Keratinocyte (primary cell): ENCODE data around the gene TAF1A.

Experiments
- EZH2 ChIP-seq: IDR thresholded peaks from one replicate; pipeline ENCODE4 v1.6.1; 2012; ENCODE audit warnings: inconsistent platforms, mild to moderate bottlenecking, low read length, moderate library complexity
- TF ChIP-seq, protein P1 (sequence below), 3 experiments: IDR thresholded peaks in 1 of 3; conservative IDR thresholded peaks in 1 of 3; optimal IDR thresholded peaks in 1 of 3; 2 replicates in 2 of 3; 3 replicates in 1 of 3; pipeline versions ENCODE3 to v1.5.1; 2011; ENCODE audit warnings: low read length in 3 of 3, mild to moderate bottlenecking in 3 of 3, moderate library complexity in 2 of 3, control low read depth in 1 of 3, inconsistent platforms in 1 of 3; ENCODE audit not compliant: insufficient read depth in 2 of 3; ENCODE audit errors: extremely low read depth in 1 of 3

DNA sequence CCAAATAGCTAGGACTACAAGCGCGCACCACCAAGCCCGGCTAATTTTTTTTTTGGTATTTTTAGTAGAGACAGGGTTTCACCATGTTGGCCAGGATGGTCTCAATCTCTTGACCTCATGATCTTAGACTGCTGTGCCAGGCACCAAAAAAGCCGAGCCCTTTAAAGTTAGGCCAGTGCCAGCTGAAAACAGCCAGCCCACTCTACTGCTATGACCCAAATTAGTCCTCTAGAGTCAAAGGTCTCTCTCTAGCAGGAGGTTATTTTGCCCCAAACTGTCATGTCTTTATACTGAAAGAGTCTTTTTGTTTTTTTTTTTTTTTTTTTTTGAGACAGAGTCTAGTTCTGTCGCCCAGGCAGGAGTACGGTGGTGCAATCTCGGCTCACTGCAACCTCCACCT, 32.2 kb downstream of the TAF1A start:
- TF ChIP-seq, protein P1, sequence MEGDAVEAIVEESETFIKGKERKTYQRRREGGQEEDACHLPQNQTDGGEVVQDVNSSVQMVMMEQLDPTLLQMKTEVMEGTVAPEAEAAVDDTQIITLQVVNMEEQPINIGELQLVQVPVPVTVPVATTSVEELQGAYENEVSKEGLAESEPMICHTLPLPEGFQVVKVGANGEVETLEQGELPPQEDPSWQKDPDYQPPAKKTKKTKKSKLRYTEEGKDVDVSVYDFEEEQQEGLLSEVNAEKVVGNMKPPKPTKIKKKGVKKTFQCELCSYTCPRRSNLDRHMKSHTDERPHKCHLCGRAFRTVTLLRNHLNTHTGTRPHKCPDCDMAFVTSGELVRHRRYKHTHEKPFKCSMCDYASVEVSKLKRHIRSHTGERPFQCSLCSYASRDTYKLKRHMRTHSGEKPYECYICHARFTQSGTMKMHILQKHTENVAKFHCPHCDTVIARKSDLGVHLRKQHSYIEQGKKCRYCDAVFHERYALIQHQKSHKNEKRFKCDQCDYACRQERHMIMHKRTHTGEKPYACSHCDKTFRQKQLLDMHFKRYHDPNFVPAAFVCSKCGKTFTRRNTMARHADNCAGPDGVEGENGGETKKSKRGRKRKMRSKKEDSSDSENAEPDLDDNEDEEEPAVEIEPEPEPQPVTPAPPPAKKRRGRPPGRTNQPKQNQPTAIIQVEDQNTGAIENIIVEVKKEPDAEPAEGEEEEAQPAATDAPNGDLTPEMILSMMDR (optimal IDR thresholded peaks at IDR 0.05 in 1 of 3, IDR thresholded peaks at IDR 0.05 in 1 of 3, conservative IDR thresholded peaks at IDR 0.05 in 1 of 3; ENCODE audit: extremely low read depth in 1 of 3, insufficient read depth in 2 of 3, low read length in 3 of 3), result no peak
- no peak for TF ChIP-seq EZH2
